Stimulated activated CD4-positive, alpha-beta T cell treated with anti-CD3 and anti-CD28 coated beads, Interleukin-1b, Interleukin-23, amount 100 ng/mL, for 4 hours (primary cell): ENCODE measurements around the gene AKAP8L.

Experiments used
- DNase-seq, 2 donors: peaks; one replicate each; pipeline ENCODE4 v3.0.0-alpha.2; 2020; ENCODE audit warnings: low read depth in 2 of 2

AKAP8L gene

DNA sequence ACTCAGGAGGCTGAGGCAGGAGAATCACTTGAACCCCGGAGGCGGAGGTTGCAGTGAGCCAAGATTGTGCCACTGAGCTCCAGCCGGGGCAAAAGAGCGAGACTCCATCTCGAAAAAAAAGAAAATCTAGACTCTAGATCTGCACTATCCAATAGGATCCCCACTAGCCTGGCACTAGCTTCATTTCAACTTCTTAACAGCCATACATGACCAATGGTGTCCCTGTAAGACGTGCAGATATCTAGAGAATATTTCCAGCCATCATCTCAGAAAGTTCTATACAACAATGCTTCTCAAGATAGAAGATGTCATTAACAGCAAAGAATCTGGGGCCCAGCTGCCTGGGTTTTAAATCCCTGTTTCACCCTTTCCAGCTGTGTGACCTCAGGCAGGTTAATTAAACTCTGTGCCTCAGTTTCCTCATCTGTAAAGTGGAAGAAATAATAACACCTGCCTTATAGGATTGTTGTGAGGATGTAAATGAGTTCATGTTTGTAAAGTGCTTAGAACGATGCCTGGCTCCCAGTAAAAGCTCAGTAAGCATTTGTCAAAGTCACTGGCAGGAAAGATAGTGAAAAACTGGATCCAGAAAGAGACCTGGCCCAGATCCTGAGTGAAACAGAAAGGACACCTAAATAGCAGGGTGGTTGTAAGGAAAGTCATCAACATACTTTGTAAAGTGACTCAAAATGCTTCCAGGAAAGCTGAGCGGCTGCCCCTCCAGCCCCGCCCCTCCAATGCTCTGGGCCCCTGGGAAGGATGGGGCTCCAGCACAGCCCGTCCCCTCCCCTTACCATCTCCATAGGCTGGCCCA lies 17.4 kb upstream of the AKAP8L start:
- DNase-seq = no peak

DNA sequence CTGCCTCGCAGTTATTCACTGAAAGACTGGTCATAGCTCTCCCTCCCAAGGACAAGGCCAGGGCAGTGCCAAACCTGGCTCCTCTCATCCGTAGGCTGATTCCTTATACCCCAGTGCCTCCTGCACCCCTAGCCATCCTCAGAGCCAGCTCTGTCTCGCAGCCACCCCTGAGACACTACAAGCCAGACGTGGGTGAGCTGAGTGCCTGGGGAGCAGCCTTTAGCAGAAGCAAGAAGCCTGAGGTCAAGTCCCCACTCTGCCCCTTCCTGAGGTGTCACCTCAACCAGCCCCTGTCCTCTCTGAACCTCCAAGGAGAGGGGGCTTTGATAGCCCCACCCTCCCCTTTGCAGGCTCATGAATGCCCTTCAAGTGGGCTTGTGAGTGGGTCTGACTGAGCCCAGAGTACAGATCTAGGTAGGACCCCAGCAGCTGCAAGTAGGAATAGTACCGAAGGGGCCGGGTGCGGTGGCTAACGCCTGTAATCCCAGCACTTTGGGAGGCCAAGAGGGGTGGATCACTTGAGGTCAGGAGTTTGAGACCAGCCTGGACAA lies 14.8 kb upstream of the AKAP8L start:
- DNase-seq = no peak

DNA sequence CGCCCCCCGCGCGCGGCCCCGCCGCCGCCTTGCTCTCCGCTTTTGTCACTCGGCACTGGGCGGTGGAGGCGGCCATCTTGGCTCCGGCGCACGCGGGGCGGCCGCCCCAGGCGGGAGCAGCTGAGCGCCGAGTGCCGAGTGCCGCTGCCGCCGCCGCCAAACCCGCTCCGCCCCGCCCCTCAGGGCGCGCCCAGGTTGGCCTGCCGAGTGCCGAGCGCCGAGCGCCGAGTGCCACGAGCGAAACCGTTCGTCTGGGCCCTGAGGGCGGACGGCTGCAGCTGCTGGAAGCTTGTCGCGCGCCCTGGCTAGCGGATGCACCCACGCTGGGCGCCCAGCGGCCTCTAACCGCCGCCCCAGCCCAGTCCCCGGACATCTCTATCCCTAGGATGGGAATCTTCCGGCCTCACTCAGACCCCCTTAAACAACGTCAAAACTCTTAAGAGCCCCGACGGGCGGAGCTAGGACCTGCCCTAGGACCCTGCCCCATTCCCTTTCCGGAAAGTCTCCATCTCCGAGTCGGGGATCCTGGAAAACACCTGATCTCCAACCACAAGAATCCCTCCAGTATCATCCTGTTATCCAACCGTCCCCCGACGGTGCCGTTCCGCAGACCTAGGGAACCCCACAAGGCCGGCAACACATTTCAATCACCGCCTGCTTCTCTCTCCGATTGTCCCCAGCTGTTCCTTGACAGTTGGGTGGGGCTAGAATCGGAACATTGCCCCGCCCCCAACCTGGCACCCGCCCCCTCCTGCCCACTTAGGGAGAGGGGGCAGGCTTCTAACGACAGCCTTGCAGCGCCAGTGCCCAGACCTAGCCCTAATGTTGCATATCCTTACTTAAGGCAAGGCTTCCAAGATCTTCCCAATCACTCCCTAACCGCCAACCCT lies 14.1 kb upstream of the AKAP8L start:
- DNase-seq = peak; percentile 89 to 93

DNA sequence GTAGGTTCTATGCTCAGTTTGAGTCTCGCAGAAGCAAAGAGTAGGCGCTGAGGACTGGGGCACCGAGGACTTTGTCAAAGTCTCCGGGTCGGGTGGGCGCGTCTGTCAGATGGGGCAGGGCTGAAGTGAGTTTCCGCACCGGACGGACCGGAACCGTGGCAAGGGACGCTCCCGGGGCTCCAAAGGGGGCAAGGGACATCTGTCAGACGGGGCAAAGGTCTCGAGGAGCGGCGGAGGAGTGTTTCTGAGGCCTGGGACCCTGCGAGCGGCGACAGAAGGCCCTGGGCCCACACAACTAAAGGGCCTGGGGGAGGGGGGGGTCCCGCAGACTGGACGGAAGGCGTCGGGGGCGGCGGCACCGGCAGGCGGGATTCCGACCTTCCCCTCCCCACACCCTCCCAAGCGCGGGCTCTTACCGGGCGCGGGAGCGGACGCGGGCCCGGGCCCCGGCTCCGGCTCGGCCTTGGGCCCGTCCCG lies 13.3 kb upstream of the AKAP8L start:
- DNase-seq = peak in 1 of 2 donors; percentile 29

DNA sequence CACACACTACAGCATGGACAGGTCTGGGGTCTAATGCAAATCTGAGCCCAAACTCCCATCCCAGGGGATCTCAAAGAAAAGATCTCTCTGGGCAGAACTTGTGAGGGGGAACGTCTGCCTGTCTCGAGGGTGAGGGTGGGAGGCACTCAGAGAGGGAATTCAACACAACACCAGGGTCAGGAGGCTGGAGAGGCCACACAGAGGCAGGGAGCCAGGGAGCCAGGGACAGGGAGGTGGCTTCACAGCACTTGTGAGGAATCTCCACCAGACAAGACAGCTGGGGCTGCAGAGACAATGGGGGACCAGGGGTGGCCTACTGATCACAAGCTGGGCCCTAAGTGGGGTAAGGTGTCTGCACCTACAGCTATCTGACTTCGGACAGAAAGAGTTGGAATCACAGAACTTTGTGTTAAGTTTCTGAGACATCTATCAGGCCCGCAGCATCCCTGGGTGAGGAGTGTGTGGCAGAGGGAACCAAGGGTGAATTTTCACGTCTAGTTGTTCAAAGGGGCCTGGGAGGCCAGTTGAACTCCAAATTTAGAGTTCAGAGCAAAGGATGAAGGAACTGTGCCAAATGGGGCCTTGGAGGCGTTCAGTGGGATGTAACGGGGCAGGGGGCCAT lies 12.7 kb upstream of the AKAP8L start:
- DNase-seq = no peak

DNA sequence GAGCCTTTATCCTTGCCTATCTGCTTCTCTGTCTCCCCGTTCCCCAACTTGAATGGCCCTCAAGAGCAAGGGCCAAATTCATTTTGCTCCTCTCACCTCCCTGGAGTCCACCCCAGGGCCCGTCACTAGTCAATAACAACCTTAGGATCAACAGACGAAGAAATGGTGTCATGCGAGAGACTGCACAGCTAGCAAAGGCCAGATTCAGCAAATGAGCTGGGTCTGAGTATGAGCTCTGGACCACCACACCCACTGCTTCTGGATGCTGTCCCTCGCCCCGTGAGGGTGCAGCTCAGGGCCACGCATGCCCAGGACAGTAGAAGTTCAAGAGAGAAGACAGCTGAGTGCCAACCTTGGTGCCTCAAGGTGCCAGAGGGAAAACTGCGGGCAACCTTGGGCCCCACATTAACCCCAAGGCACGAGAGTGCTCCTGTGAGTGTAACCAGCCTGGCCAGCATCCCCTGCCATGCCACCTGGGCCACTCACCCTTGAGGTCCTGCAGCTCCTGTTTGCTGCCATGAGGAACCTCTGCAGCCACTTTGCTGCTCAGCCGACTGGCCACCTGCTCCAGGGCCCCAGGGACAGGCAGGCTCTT lies 11.8 kb upstream of the AKAP8L start:
- DNase-seq = no peak

DNA sequence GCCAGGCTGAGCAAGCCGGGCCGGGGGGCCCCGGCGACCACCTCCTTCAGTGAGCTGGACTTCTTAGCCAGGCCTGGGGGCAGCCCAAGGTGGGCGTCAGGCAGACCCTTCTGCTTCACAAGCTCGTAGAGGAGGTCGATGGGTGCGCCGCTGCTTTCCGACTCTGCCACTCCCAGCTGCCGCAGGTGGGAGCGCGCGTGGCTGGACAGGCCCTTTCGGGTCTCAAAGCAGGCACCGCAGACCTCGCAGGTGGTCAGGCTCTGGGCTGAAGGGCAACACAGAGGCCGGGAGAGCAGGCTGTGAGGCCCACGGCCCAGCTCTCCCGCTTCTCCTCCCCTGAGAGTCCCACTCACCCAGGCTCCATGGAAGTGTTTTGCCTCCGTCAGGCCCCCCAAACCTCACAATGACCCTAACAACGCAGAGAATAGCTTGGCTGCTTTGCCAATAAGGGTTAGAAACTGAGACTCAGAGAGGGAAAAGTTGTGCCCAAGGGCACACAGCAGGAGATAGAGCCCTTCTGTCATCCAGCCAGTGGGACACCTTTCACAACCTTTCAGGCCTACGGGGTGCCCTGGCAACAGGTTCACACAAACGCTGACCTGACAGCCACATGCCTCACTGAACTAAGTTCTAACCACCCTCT lies 11.2 kb upstream of the AKAP8L start:
- no peak for DNase-seq

DNA sequence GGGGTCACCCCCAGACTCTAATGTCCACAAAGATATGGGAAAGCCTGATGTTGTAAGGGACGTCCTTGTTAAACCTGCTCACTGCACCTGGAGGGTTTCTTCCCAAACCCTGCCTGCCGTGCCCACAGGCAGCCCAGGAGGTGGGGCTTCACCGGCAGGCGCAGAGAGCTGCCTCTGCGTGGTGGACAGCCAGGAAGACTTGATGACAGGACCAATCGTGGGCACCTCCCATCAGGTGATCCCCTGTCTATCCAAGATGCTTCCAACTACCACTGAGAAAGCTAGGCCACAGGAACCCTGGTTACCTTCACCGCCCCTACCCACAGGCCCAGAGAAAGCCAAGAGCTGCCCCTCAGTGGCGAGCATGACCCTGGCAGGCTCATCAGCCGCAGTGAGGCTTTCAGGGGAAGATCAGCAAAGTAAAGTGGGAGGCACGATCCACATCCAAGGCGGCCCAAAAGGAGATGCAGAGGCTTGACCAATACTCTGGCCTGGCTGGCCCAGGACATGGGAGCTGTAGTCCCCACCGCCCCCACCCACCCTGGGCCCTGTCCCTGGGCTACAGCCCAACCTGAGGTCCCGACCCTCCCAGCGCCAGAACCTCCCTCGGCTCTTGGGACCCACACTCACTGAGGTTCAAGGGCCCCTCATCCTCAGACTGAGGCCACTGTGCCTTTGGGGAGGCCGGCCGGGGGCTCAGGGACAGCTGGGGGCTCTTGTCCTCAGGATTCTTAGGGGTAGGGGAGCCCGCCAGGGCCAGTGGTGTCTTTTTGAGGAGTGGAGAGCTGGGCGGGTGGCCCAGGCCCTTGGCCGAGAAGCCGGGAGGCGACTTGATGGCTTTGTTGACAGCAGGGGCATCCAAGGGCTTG lies 10.4 kb upstream of the AKAP8L start:
- DNase-seq = no peak

DNA sequence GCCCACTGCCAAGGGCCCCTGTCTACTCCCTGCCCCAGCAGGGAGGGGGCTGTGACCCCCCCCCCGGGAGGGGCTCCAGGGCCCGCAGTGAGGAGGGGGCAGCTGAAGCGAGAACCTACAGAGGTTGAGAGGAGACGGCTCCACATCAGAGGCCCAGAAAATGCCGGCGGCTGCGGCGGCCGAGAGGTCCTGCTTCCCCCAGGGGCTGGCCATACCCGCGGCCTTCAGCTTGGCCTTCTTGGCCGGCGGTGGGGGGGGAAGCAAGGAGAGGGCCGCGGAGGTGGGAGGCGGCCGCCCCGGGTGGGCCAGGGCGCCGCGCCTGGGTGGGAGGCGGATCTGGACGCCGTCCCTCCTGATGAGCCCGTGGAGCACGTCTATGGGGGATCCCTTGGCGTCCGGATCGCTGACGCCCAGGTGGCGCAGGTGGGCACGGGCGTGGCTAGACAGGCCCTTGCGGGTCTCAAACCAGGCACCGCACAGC lies 9.2 kb upstream of the AKAP8L start:
- DNase-seq = no peak

DNA sequence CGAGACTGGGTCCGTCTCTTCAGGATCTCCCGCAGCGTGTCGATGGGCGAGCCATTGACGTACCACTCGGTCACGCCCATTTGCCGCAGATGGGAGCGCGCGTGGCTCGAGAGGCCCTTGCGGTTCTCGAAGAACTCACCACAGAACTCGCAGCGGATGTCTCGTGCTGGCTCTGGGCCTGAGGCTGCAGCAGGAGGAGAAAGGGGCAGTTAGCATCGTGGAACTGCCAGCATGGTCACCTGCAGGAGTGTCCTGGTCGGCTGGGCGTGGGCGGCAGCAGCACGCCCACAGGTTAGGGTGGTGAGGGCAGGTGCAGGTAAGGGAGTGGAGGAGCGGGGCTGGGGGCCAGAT lies 8.5 kb upstream of the AKAP8L start:
- no peak for DNase-seq

DNA sequence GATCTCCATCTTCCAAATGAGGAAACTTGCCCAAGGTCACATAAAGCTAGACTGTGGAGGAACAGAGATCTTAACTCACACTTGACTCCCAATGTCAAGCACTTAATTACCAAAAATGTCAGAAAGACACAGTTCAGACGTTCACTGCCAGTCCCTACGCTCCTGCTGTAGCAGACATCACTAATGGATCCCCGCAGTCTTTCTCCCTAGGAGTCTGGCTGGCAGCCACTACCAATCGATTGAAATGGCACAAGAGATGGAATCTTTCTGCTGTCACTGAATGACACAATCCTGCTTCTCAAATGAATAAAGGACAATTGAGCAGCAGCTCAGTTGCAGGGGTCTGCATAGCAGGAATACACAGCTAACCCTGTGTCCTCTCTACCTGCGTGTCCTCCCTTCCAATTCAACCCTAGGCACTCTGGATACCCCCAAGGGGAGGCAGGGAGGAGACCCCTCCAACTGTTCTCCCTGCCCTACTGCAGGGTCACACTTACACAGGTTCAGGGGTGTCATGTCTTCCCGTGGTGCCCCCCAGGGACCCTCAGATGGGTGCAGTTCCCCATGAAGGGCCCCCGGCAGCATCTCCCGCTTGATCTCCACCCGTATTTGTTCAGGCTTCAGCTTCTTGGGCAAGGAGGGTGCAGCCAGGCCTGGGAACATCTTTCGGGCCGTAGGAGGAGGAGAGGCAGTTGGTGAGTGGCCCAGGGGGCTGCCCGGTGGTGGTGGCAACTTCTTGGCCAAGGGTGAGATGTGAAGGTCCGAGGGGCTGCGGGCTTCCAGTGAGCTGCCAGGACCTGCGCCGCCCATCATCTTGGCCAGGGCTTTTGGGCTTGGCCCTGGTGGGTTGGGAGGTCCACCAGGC lies 7.9 kb upstream of the AKAP8L start:
- no peak for DNase-seq

DNA sequence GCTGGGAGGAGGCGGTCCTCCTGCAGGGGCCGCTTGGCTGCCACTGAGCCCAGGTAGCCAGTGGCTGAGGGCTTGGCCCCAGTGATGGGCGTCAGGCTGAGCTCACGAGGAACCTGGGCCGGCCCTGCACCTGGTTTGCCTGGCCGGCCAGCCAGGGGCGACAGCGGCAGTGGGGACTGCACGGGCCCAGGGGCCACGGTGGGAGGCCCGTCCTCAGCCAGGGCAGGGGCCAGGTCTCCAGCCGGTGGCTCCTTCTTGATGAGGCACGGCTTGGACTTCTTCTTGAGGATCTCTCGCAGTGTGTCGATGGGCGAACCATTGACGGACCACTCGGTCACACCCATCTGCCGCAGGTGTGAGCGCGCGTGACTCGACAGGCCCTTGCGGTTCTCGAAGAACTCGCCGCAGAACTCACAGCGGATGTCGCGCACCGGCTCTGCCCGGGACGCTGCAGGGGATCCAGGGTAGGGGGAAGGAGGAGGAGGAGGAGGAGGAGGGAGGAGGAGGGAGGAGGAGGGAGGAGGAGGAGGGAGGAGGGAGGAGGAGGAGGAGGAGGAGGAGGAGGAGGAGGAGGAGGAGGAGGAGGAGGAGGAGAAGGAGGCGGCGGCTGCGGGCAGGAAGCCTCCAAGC lies 6.6 kb upstream of the AKAP8L start:
- DNase-seq = no peak

DNA sequence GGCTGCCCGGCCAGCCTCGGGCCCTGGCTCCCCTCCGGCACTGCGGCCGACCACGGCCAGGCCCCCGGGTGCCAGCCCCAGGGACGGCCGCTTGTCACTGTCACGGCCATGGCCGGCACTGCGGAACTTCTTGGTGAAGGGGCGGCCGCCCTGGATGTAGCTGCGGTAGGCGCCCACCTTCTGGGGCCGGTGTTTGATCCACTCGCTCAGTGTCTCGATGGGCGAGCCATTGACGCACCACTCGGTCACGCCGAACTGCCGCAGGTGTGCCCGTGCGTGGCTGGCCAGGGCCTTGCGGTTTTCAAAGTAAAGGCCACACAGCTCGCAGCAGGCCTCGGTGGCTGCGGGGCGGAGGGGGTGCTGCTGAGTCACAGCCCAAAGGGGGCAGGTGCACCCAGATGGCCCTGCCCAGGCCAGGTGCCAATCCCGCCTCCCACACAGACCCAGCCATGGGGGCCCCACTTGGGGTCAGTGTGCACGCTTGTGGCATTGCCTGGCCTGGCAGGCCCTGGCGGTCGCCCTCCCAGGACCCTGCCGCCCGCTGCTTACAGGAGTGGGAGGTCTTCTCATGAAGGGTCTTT lies 6.0 kb upstream of the AKAP8L start:
- no peak for DNase-seq

DNA sequence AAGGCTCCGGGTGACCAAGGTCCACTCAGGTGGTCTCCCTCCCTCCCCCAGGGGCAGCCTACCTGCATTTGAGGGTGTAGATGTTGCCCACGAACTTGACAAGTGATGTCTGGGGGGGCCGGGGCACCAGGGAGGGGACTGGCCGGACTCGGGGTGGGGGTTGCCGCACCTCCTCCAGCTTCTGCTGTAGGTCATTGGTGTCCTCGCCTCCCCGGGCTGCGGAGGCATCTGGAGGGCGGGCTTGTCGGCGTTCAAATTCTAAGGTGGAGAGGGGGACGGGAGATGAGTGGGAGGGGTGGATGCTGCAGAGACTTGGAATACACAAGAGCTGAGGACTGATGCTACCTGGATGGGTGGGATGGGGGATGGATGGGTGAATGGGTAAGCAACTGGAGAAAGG lies 5.3 kb upstream of the AKAP8L start:
- DNase-seq = no peak

DNA sequence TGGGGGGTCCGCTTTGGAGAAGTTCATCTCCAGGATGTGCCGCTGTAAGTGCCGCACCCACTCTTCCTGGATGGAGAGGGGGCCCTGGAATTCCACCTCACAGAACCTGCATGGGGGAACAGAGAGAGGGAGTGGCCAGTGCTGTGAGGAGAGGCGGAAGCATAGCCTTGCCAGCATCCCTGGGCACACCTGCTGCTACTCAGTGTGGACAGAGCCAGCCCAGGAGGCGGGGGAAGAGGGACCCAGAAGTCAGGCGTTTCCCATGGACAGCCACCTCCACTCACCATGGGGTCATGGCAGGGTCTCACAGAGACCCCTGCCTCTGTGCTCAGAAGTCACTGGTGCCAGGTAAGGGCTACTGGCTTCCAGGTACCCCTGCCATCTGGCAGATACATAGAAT lies 4.3 kb upstream of the AKAP8L start:
- DNase-seq = no peak

DNA sequence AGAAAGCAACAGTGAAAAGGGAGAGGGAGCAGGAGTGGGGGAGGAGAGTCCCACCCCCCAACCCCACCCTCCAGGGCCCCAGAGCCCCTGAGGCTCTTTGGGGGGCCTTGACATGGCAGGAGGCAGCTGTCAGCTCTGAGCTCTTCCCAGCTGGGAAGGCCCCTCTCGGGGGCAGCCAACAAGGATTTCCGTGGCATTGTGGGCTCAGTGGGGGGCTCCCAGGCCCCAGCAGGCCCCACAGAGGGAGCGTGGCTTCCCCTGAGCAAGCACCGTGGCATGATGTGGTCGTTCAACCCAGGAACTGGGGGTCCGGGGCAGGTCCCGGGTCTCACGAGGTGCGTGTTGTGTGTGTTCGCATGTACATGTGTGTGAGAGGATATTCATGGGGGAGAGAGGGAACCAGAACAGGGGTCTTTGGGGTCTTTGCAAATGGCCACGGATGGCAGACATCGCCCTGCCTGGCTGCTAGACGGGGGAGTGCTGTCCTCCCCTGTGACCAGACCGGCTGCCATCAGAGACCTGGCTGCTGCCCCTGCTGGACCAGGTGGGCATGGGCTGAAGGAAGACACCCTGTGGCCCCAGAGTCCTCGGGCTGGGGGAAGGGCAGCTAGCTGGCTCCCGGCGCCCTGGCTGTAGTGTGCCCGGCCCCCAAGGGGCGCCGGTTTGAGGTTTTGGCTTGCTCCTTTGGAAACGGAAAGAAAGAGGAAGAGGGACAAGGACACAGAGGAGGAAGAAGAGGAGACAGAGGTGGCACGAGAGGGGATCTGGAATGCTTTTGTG lies 3.7 kb upstream of the AKAP8L start:
- DNase-seq = no peak

DNA sequence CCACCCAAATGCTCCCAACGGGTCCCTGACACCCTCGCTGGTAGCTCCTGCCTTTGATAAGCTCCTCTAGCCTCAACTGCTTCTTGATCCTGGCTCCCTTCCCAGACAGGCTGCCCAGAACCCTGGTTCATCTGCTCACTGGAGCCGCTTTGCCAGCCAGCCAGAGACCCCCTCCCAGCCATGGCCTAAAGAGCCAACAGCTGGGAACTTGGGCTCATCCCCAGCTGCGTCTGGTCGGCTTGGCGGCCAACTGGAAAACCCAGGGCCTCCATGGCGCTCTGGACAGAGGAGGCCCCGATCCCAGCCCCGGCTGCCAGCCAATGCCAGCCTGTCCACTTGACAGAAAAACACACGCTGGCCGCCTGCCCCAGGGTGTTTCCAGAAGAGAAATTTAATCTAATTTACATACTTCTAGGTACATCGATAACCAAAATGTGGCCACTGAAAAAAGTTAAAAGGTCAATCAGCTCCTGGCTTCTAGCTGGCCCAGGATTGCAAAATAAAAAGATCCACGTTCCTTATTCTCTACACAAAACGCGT lies 3.0 kb upstream of the AKAP8L start:
- DNase-seq = no peak
